ENCODE measurements around the gene ARHGEF28.

The ARHGEF28 gene

DNA sequence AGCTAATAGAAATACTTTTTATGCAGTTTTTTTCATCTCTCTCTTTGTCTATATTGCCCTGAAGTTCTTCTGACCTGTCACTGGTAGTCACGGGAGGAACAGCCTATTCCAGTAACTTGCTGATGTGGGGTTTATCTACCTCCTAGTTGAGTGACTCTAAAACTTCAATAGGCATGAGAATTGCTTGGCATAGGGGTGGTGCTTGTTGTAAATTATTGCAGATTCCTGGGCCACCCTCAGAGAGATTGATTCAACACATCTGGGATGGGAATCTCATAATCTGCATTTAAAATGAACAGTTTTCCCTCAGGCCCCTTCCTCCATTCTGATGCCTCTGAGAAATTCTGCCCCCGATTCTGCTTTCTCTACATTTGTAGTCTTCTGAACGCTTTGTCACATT, 184.4 kb downstream of the ARHGEF28 start:
- in situ Hi-C loops (cut with MboI; ENCODE audit: low sequenced_read_pairs): no loop called here

DNA sequence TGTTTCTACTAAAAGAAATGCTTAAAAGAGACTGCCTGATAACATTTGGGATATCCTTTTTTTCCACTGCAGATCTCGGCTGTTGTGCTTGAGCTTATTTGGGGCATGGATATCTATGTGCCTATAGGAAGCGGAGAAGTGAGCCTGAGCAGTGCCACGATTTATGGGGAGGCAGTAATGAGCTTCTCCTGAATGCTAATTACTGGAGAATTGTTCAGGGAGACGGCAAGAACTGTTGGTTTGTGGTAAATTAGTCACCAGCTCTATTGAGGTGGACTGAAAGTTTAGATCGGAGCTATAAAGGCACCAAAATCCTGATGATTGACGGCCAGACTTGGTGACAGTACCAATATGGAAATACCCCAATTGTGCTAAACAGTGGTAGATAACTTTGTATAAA, 186.5 kb downstream of the ARHGEF28 start:
- in situ Hi-C loops (cut with MboI; ENCODE audit: low sequenced_read_pairs): no loop called here

GRCh38 chr5:73812962-73813588, 187.1 kb downstream of the ARHGEF28 start:
- in situ Hi-C loops (cut with MboI; ENCODE audit: low sequenced_read_pairs): no loop called here

- in situ Hi-C loops (cut with MboI; ENCODE audit: low sequenced_read_pairs): no loop called here
Measured at GRCh38 chr5:73814233-73814846, 188.3 kb downstream of the ARHGEF28 start.

DNA sequence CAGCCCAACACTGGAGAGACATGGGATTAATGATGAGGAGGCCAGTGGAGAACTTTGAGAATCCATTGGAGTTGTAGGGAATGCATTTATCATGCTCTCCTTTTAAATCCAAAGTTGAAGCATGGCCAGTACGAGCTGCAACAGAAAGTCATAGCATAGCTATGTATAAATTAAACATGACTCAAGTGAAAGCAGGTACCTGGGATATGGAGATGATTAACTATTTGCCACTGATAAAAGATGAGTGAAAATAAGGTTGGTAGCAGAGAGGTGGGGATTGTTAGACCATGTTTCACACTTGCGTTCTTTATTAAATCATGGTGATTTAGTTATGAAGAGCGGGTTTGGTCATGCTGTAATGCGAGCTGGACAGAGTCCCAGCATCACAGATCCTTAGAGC, 189.6 kb downstream of the ARHGEF28 start:
- in situ Hi-C loops (cut with MboI; ENCODE audit: low sequenced_read_pairs): no loop called here

DNA sequence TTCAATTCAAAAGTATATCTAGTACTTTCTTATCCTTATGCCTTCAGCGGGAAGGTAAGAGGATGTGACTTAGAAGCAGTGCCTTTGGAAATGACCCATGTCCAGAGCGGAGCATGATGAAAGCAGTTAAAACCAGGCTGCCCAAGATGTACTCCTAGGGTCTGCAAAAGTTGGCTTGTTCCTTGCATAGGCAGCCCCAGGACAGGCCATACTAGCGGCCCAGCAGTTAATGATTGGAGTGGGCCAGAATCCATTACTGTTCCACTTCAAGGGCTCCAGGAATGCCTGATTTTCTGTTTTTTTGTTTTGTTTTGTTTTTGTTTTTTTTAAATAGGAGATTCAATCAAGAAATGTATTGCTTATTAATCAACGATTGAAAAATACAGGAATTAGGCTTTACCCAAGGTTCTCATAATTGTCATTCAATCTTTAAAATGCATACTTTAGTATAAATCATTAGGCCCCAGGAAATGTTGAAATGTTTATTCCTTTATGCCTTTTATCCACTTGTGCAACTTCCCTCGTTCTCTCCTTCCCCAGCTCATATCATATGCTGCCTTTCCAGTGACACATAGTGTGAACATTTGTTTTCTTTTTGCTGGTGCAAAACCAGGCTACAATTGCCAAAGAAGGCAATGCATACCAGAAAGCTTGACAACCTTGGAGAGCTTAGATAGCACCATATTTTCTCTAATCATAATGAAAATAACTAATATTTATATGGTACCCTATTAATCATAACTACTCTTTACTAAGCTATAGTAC, 190.8 kb downstream of the ARHGEF28 start:
- in situ Hi-C loops (cut with MboI; ENCODE audit: low sequenced_read_pairs): no loop called here

- in situ Hi-C loops (cut with MboI; ENCODE audit: low sequenced_read_pairs): no loop called here
Measured at GRCh38 chr5:73818357-73818756, 192.4 kb downstream of the ARHGEF28 start.

GRCh38 chr5:73820326-73820725, 194.3 kb downstream of the ARHGEF28 start:
- in situ Hi-C loops (cut with MboI; ENCODE audit: low sequenced_read_pairs): no loop called here

- in situ Hi-C loops (cut with MboI; ENCODE audit: low sequenced_read_pairs): no loop called here
Measured at GRCh38 chr5:73821003-73821402, 195.0 kb downstream of the ARHGEF28 start.

- in situ Hi-C loops (cut with MboI; ENCODE audit: low sequenced_read_pairs): no loop called here
Measured at GRCh38 chr5:73822278-73822988, 196.4 kb downstream of the ARHGEF28 start.

- in situ Hi-C loops (cut with MboI; ENCODE audit: low sequenced_read_pairs): no loop called here
Measured at GRCh38 chr5:73822989-73823339, 197.0 kb downstream of the ARHGEF28 start.

GRCh38 chr5:73823508-73823925, 197.5 kb downstream of the ARHGEF28 start:
- in situ Hi-C loops (cut with MboI; ENCODE audit: low sequenced_read_pairs): no loop called here

DNA sequence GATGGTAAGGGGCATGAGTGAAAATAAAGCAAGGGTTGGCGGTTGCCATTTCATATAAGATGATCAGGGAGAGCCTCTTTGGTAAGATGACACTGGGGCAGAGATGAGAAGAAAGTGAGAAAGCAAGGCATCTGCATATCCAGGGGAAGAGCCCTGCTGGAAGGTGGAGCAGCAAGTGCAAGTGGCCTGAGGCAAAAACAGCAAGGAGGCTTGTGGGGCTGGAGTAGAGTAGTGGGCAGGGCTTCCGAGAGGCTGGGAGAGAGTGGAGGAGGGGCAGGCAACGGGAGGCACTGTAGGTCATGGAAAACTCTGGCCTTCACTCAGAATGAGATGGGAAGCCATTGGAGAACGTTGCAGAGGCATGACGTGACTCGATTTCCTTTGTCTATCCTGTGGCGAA, 199.2 kb downstream of the ARHGEF28 start:
- in situ Hi-C loops (cut with MboI; ENCODE audit: low sequenced_read_pairs): no loop called here

GRCh38 chr5:73825736-73826135, 199.7 kb downstream of the ARHGEF28 start:
- in situ Hi-C loops (cut with MboI; ENCODE audit: low sequenced_read_pairs): no loop called here

GRCh38 chr5:73826301-73827105, 200.5 kb downstream of the ARHGEF28 start:
- in situ Hi-C loops (cut with MboI; ENCODE audit: low sequenced_read_pairs): no loop called here

GRCh38 chr5:73827106-73827450, 201.1 kb downstream of the ARHGEF28 start:
- in situ Hi-C loops (cut with MboI; ENCODE audit: low sequenced_read_pairs): no loop called here

DNA sequence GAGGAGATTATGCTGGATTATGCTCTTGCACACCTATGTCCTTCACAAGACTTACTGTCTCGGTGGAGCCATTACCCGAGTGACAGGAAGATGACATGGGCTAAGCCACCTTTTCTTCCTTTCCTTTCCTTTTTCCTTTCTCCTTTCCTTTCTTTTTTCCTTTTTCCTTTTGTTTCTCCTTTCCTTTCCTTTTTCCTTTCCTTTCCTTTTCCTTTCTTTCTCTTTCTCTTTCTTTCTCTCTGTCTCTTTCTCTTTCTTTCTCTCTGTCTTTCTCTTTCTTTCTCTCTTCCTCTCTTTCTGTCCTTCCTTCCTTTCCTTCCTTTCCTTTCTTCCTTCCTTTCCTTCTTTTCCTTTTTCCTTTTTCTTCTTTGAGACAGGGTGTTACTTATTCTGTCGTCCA, 202.5 kb downstream of the ARHGEF28 start:
- in situ Hi-C loops (cut with MboI; ENCODE audit: low sequenced_read_pairs): no loop called here

DNA sequence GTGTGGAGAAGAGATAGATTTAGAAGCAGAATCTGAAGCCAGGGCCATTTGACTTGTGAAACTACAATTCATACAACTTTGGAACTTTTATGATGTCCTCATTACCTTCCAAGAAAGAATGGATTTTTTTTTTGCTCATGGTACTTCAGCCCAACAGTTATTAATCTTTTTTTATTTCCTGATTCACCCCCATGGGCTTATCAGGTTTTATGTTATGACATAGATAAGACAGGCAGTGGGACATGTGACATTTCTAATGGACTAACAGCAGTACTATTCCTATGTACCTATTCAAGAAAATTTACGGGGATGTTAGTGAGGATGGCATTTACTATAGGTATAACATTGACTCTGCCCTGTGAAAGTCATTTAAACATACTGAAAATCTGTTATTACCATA, 204.7 kb downstream of the ARHGEF28 start:
- in situ Hi-C loops (cut with MboI; ENCODE audit: low sequenced_read_pairs): no loop called here

DNA sequence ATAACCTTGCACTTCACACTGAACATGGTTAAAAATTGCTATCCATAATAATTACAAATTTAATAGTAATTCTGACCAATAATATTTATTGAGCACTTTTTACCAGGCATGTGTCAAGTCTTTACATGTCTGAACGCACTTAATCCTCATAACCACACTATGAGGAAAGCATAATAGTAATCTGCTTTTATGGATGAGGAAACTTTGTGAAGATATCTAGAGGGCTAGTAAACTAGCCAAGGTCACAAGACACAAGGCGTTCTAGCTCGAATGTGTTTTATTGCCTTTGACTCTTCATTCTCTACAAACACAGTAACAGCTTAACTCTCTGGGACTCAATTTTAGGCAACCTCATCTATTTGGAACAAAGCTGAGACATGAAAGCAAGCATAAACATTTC, 205.1 kb downstream of the ARHGEF28 start:
- in situ Hi-C loops (cut with MboI; ENCODE audit: low sequenced_read_pairs): no loop called here

GRCh38 chr5:73834693-73835092, 208.7 kb downstream of the ARHGEF28 start:
- in situ Hi-C loops (cut with MboI; ENCODE audit: low sequenced_read_pairs): no loop called here

DNA sequence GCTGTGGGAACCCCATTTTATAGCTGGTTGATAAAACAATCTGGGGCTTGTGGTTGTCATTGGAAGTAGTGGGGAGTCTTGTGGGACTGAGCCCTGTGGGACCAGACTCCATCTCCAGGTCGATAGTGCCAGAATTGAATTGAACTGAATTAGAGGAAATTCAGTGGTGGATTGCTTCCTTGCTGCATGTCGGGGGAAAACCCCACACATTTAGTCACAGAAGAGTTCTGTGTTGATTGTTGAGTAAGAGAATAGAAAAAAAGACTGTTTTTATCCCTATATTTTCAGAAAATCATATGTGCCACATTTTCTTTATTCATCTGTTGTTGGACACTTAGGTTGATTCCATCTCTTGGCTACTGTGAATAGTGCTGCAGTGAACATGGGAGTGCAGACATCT, 209.7 kb downstream of the ARHGEF28 start:
- in situ Hi-C loops (cut with MboI; ENCODE audit: low sequenced_read_pairs): no loop called here

Data from HL-60/S4 (cell line).